ENCODE data around the gene TMEM123. TPM values are rescaled to one million over a fixed set of nuclear protein-coding genes. Genes with fewer than 3 reads are reported as not detected.

The TMEM123 gene
- total and polyA plus RNA-seq, 2 of the 13 experiments (the other 11 are each of a cell fraction or from before 2014, with no cell fraction given), result 365 to 2,761 TPM

DNA sequence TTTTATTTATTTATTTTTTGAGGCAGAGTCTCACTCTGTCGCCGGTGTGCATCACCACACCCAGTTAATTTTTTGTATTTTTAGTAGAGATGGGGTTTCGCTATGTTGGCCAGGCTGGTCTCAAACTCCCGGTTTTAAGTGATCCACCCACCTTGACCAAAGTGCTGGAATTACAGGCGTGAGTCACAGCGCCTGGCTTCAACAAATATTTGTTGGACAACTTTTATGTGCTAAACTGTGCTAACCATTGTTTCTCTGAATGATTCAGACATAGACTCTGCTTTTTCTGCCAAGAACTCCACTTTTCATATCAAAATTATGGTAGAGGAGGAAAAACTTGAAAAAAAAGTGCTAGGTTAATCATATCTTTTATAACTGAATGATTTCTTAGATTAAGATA is 41.7 kb upstream of the TMEM123 start (continued):
- TF ChIP-seq, protein P1, sequence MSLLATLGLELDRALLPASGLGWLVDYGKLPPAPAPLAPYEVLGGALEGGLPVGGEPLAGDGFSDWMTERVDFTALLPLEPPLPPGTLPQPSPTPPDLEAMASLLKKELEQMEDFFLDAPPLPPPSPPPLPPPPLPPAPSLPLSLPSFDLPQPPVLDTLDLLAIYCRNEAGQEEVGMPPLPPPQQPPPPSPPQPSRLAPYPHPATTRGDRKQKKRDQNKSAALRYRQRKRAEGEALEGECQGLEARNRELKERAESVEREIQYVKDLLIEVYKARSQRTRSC (CRISPR knock-in tag; IDR thresholded peaks at IDR 0.05; ENCODE audit: low read depth), result no peak
- TF ChIP-seq TCF7 (IDR thresholded peaks at IDR 0.05; ENCODE audit: low read depth) (peak; percentile 39; the same call in 1 of the 2 replicates), HIVEP1 (CRISPR knock-in tag; IDR thresholded peaks at IDR 0.05) (no peak), SIX1 (CRISPR knock-in tag; IDR thresholded peaks at IDR 0.05; ENCODE audit: borderline replicate concordance) (peak; percentile 30; the same call in 1 of the 2 replicates), FOXA3 (CRISPR knock-in tag; IDR thresholded peaks at IDR 0.05) (peak; percentile 75), SSRP1 (CRISPR knock-in tag; IDR thresholded peaks at IDR 0.05) (no peak), NR2F1 (CRISPR knock-in tag; IDR thresholded peaks at IDR 0.05) (no peak), ZNF496 (CRISPR knock-in tag; IDR thresholded peaks at IDR 0.05; ENCODE audit: insufficient replicate concordance) (no peak), SMARCE1 (IDR thresholded peaks at IDR 0.05; ENCODE audit: borderline replicate concordance) (no peak), PPARG (CRISPR knock-in tag; conservative IDR thresholded peaks at IDR 0.05) (0 out of 2 replicates have a peak, but pooled peaks have one; percentile 26), ZNF331 (CRISPR knock-in tag; IDR thresholded peaks at IDR 0.05) (peak; percentile 59; the same call in 1 of the 2 replicates), JUND (CRISPR knock-in tag; IDR thresholded peaks at IDR 0.05) (peak; percentile 89), SMAD3 (CRISPR knock-in tag; IDR thresholded peaks at IDR 0.05) (peak; percentile 49; the same call in 1 of the 2 replicates), ZNF724P (CRISPR knock-in tag; IDR thresholded peaks at IDR 0.05; ENCODE audit: borderline replicate concordance) (no peak), ZNF644 (CRISPR knock-in tag; IDR thresholded peaks at IDR 0.05; ENCODE audit: low read depth) (peak; percentile 68; the same call in 1 of the 2 replicates), ARNT2 (CRISPR knock-in tag; IDR thresholded peaks at IDR 0.05; ENCODE audit: low read depth) (no peak), HDAC1 (CRISPR knock-in tag; IDR thresholded peaks at IDR 0.05) (peak; percentile 66)
- TF ChIP-seq, protein P2, sequence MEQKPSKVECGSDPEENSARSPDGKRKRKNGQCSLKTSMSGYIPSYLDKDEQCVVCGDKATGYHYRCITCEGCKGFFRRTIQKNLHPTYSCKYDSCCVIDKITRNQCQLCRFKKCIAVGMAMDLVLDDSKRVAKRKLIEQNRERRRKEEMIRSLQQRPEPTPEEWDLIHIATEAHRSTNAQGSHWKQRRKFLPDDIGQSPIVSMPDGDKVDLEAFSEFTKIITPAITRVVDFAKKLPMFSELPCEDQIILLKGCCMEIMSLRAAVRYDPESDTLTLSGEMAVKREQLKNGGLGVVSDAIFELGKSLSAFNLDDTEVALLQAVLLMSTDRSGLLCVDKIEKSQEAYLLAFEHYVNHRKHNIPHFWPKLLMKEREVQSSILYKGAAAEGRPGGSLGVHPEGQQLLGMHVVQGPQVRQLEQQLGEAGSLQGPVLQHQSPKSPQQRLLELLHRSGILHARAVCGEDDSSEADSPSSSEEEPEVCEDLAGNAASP (CRISPR knock-in tag; IDR thresholded peaks at IDR 0.05; ENCODE audit: borderline replicate concordance), result peak; percentile 36; the same call in 1 of the 2 replicates
- TF ChIP-seq, protein P3, sequence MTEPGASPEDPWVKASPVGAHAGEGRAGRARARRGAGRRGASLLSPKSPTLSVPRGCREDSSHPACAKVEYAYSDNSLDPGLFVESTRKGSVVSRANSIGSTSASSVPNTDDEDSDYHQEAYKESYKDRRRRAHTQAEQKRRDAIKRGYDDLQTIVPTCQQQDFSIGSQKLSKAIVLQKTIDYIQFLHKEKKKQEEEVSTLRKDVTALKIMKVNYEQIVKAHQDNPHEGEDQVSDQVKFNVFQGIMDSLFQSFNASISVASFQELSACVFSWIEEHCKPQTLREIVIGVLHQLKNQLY (CRISPR knock-in tag; IDR thresholded peaks at IDR 0.05), result no peak
- TF ChIP-seq, protein P4, sequence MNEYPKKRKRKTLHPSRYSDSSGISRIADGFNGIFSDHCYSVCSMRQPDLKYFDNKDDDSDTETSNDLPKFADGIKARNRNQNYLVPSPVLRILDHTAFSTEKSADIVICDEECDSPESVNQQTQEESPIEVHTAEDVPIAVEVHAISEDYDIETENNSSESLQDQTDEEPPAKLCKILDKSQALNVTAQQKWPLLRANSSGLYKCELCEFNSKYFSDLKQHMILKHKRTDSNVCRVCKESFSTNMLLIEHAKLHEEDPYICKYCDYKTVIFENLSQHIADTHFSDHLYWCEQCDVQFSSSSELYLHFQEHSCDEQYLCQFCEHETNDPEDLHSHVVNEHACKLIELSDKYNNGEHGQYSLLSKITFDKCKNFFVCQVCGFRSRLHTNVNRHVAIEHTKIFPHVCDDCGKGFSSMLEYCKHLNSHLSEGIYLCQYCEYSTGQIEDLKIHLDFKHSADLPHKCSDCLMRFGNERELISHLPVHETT (CRISPR knock-in tag; conservative IDR thresholded peaks at IDR 0.05), result no peak
- TF ChIP-seq, protein P5, sequence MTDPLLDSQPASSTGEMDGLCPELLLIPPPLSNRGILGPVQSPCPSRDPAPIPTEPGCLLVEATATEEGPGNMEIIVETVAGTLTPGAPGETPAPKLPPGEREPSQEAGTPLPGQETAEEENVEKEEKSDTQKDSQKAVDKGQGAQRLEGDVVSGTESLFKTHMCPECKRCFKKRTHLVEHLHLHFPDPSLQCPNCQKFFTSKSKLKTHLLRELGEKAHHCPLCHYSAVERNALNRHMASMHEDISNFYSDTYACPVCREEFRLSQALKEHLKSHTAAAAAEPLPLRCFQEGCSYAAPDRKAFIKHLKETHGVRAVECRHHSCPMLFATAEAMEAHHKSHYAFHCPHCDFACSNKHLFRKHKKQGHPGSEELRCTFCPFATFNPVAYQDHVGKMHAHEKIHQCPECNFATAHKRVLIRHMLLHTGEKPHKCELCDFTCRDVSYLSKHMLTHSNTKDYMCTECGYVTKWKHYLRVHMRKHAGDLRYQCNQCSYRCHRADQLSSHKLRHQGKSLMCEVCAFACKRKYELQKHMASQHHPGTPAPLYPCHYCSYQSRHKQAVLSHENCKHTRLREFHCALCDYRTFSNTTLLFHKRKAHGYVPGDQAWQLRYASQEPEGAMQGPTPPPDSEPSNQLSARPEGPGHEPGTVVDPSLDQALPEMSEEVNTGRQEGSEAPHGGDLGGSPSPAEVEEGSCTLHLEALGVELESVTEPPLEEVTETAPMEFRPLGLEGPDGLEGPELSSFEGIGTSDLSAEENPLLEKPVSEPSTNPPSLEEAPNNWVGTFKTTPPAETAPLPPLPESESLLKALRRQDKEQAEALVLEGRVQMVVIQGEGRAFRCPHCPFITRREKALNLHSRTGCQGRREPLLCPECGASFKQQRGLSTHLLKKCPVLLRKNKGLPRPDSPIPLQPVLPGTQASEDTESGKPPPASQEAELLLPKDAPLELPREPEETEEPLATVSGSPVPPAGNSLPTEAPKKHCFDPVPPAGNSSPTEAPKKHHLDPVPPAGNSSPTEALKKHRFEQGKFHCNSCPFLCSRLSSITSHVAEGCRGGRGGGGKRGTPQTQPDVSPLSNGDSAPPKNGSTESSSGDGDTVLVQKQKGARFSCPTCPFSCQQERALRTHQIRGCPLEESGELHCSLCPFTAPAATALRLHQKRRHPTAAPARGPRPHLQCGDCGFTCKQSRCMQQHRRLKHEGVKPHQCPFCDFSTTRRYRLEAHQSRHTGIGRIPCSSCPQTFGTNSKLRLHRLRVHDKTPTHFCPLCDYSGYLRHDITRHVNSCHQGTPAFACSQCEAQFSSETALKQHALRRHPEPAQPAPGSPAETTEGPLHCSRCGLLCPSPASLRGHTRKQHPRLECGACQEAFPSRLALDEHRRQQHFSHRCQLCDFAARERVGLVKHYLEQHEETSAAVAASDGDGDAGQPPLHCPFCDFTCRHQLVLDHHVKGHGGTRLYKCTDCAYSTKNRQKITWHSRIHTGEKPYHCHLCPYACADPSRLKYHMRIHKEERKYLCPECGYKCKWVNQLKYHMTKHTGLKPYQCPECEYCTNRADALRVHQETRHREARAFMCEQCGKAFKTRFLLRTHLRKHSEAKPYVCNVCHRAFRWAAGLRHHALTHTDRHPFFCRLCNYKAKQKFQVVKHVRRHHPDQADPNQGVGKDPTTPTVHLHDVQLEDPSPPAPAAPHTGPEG (CRISPR knock-in tag; IDR thresholded peaks at IDR 0.05), result no peak

All from HepG2 (cell line).